DMS79 (cell line): ENCODE measurements around the gene ASTN2.

Source experiments
- DNase-seq: peaks from one replicate; lab custom pipeline; 2025; lab: John Stamatoyannopoulos, UW

The ASTN2 gene

DNA sequence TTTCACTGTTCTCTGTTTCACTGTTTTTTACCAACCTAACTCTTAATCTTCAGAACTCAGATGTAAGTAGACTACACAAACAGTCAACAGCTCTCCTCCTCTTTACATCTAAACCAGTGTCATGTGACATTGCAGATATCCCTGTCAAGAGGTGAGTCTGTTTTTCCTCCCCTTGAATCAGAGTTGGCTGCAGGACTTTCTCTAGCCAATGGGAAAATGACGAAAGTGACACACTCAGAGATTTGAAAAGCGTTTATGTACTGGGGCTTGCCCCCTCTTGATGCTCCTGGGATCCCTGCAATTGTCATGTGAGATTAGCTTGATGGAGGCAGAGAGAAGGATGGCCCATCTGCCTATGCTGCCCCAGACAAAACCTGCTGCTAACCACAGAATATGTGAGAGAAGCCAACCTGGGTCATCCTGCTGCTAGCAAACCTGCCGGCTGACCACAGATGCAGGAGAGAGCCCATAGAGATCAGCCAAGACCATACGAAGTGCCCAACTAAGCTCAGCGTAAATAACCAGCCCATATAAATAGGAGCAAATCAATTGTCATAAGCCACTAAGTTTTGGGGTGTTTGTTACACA is 111.1 kb downstream of the ASTN2 start:
- DNase-seq = no peak

DNA sequence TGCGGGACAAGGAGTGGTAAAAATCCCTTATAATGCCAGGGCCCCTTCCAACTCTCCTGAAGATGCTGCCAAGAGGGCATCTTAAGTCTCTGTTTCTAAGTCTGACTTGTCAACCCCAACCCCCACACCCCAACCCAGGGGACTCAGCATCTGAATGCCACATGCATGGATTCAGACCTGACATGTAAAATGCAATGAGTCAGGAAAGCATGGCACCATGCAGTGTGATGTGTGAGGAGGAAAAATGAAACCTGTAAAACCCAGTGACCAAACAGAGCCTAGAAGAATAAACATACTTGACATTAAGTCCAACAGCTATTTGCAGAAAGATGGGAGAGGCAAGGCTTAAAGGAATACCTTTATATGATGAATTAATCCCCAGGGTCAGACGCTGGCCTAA is 112.4 kb downstream of the ASTN2 start:
- no peak for DNase-seq

DNA sequence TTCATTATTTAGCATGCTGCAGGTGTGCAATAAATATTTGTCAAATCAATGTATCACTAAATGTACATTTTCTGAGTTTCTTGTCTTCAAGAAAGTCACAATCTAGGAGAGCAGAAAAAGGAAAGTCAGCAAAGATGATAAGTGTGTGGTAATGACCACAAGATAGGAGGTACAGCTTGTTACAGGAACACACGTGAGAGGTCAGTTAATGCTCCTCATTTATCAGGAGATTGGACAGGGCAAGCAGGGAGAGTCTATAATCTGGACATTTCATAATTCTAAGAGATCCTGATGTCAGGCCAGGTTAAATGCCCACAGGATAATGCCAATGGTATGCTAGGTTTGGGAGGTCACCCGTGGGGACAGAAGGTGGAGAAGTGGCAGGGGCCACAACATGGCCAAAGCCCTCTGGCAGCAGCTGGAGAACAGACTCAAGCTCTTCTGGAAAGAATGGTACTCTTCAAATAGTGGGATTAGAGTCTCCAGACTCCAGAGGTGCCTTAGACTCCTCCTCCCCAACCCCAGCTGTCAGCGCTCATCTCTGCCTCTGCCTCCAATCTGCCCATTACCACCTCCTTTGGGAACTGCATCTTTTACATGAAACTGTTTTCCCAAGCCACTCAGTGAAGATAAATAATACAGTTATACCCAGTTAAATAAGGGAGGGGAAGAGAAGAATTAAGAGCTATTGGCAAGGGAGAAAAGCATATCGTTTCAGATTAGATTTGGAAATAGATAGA is 114.3 kb downstream of the ASTN2 start:
- DNase-seq = no peak

DNA sequence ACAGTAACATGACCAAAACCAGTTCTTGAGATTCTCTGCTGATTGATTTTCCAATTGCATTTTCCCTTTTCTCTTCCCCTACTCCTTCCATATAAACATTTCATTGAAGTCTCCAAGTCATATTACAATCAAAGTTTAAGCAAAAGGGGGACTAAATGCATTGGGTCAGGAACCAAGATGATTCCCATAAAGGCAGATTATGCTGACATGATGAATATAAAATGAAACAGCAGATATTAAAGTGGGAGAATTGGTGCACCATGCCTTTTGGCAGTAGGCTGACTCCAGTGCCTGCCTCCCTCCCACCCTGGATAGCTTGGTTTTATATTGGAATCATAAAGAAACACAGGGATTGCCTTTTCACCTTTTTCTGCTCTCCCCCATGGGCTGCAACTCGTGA is 118.4 kb downstream of the ASTN2 start:
- DNase-seq = no peak

GRCh38 chr9:117293206-117294114 is 121.4 kb downstream of the ASTN2 start:
- DNase-seq = no peak

GRCh38 chr9:117290856-117291622 is 123.8 kb downstream of the ASTN2 start:
- peak; percentile 25 for DNase-seq

DNA sequence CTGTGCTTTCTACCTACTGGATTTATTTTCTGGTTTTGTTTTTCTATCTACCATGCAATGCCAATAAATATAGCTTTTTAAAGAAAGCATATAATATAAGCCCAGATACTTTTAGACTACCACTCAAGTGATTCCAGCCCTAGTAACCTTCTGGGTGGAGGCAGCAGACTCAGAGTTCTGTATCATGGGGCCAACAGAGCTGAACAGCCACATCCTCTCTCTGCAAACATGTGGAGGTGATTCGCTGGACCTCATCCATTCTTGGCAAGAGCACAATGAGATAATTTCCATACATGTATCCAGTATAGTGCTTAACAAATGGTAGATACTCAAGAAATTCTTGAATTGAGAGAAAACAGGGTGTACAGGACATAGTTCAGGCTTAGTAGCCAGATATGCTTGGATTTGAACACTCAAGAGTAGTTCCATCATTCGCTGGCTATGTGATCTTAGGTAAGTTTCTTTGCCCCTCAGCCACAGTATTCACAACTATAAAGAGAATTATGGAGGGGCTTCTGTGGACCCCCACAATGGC is 124.5 kb downstream of the ASTN2 start:
- DNase-seq = peak; percentile 45

DNA sequence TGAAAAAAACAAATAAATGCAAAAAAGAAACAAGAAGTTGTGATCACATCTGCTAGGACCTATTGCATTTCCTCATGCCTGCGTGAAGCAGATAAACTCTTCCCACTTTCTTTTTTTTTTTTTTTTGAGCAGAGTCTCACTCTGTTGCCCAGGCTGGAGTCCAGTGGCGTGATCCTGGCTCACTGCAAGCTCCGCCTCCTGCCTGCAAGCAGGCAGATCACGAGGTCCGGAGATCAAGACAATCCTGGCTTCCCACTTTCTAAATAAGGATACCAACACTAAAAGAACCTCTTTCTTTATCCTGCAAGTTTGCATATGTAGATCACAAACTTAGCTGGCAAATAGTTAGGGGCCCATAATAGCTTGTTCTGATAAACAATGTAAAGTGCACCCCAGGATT is 128.6 kb downstream of the ASTN2 start:
- DNase-seq = no peak

DNA sequence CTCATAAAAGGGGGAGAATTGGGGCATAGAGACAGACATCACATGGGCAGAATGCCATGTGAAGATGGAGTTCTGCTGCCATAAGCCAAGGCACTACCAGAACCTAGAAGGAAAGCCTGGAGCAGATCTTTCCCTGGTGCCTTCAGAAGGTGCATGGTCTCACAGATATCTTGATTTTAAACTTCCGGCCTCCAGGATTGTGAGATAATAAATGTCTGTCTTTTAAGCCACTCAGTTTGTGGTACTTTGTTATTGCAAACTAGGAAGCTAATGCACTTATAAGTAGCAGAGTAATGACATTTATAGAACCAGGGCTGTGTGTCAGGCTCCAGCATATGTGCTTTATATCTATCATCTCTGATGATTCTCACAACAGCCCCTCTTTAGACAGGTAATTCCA is 130.4 kb downstream of the ASTN2 start:
- no peak for DNase-seq

- no peak for DNase-seq
Measured at GRCh38 chr9:117282541-117282940, 132.3 kb downstream of the ASTN2 start.

GRCh38 chr9:117278471-117279035 is 136.3 kb downstream of the ASTN2 start:
- DNase-seq = no peak

DNA sequence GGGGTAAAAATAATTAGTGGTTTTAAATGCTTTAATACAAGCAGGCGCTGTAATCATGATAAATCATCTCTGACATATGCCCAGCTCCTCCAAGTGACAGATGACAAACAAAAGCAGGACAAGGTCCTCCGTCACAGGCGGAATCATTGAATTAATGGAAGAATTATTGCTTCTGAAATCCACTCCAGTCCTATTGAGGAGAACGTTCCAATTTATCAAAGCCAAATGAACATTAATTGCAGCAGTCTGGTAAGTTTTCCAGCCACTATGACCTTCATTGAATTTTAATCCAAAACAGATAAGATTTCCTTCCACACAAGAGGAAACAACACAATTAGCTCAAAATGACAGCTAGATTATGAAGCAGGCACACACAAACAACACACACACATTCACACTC is 136.8 kb downstream of the ASTN2 start:
- DNase-seq = no peak

DNA sequence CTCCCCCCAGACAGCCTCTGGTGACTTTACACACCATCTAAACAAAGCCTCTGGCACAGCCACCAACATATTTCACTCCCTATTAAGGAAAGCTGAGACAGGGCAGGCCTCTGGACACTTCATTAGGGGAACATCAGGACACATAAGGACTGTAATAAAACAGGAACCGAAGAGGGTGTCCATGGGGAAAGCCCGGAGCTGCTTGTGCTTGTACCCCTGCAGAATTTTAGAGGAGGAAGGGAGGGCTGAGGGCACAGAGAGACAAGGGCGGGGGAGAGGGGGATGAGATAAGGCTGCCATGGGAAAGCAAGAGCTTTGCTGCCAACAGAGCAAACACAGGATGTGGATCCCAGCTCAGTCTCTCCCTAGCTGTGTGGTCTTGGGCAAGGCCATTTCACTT is 138.4 kb downstream of the ASTN2 start:
- no peak for DNase-seq

GRCh38 chr9:117273612-117274011 is 141.2 kb downstream of the ASTN2 start:
- DNase-seq = no peak

DNA sequence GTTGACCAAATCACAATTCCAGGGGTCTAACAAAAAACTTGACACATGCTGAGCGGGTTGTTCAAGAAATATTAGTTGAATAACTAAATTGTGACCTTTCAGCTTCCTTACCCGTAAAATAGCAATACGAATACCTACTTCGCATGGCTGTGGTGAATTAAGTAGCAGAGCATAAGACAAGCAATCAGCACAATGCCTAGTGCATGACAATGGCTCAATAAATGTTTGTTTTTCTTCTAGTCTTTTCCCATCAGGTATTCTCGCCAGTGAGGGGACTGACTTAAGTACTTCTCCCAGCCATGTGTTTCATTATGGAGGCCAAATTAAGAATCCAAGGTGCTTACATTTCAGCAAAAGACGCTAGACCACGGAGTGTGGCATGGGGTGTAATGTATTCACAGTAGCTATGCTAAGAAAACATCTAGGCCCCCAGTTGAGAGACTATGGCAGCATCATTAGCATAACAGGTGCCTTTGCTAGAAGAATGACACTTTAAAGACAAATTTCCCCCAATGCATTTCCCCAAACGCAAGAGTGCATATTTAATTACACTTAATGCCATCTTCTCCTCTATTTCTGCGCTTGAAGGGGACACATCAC is 145.9 kb downstream of the ASTN2 start:
- DNase-seq = peak; percentile 91

GRCh38 chr9:117266855-117267497 is 147.9 kb downstream of the ASTN2 start:
- peak; percentile 25 for DNase-seq

- no peak for DNase-seq
Measured at GRCh38 chr9:117265253-117265652, 149.6 kb downstream of the ASTN2 start.

DNA sequence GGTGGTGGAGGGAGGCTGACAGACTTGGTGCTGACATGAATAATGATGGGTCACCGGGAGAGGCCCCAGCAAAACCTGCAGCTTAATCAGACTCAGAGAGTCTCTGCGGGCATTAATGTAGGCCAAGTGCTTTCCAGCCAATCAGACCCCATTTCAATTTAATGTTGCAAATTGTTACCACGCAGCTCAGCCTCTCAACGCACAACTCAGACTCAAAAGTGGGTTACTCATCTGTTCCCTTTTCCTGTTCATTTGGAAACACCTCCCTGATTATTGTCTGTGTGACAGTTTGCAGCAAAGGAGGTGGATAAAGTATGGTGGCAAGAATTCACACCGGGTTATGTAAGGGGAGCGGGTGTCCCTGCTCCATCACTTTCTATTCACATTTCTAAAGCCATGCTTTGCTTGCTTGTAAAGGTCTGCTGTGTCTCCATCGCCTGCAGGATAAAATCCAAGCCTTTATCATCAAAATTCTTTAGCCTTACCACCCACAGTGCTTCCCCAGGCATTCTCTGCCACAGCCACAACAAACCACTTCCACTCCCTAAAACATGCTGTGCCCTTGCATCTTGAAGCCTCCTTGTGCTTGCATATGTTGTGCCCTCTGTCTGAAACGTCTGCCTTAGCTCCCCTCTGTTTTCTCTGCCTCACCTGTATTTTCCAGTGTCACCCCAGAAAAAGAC is 156.5 kb downstream of the ASTN2 start:
- peak; percentile 53 for DNase-seq

DNA sequence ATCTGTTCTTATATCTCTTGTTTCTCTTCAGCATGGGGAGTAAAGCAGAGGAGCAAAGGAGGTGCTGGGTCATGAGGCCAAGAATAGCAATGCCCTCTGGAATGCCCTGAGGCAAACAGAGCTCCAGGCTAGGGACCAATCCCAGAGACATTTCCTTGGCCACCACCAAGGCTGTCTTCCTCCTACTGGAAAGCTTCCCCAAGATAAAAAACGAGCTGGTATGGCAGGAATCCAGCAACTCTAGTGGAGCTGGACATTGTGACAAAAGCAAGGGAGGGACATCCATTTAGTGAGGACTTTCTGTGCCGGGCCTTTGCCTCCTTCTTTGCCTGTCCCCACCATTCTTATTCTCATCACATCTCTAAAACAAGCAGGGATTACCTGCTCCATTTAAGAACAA is 161.6 kb downstream of the ASTN2 start:
- no peak for DNase-seq

DNA sequence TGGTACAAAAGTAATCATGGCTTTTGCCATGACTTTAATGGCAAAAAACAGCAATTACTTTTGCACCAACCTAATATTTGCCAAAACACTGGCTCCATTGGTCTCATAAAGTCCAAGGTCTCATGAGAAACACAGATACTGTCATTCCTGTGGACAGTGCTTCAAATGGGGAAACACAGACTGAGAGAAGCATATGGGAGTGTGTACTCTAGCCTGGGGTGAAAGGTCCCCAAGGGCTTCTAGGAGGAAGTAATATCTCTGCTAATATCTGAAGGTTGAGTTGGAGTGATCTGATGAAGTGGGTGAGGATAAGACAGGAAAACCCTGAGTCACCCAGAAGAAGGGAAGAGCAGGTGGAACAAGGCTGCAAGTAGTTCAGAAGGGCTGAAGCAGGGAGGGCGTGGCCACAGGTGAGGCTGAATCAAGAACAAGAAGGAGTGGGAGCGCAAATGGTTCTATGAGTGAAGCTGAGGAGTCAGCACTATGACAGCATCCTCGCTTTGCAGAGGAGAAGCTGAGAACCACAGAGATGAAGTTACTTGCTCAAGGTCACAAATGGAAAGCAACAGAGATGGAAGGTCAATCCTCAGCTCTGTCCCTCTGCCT is 164.1 kb downstream of the ASTN2 start:
- no peak for DNase-seq
